NCI-H82 treated with DMSO at 0.1 percent for 48 hours (cell line): ENCODE data around the gene PLCB3.

ENCODE experiments used
- DNase-seq: peaks from one replicate; lab custom pipeline; 2025; ENCODE audit not compliant: unreplicated experiment; lab: John Stamatoyannopoulos, UW

Gene PLCB3

DNA sequence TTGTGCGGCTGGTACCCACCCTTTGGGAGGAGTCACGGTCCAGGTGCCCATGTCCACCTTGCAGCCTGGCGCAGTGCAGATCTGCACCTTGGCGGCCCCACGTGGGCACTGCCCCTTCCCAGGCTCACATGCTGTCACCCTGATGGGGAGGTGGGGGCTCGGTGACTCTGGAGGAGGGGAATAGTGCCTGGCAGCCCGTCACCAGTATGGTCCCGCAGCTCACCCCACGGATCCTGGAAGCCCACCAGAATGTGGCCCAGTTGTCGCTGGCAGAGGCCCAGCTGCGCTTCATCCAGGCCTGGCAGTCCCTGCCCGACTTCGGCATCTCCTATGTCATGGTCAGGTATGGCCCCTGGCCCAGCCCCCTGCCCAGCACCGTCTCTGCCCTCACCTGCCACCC is 30.5 kb upstream of the PLCB3 start:
- no peak for DNase-seq

DNA sequence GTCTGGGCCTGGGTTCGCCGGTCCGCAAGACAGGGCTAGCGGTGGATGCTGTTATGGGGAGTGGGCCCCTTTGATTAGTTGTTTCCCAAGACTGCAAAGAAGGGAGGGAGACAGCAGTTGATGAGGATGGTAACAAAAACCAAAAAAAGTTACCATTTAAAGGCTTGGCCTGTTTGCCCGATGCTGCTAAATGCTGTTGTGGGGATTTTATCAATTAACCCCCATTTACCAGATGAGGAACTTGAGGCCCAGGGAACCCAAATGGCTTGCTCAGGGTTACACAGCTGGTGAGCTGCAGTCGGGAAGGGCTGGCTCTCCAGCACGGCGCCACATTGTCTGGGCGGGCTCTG is 28.7 kb upstream of the PLCB3 start:
- DNase-seq, result no peak

DNA sequence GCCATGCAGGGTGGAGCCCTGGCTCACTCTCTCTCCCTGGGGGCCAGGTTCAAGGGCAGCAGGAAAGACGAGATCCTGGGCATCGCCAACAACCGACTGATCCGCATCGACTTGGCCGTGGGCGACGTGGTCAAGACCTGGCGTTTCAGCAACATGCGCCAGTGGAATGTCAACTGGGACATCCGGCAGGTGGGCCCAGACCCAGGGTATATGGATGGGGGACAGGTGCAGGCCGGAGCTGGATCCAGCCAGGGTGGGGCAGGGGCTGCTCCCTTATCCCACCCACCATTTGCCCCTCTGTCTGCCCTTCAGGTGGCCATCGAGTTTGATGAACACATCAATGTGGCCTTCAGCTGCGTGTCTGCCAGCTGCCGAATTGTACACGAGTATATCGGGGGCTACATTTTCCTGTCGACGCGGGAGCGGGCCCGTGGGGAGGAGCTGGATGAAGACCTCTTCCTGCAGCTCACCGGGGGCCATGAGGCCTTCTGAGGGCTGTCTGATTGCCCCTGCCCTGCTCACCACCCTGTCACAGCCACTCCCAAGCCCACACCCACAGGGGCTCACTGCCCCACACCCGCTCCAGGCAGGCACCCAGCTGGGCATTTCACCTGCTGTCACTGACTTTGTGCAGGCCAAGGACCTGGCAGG is 28.2 kb upstream of the PLCB3 start:
- DNase-seq, result no peak

DNA sequence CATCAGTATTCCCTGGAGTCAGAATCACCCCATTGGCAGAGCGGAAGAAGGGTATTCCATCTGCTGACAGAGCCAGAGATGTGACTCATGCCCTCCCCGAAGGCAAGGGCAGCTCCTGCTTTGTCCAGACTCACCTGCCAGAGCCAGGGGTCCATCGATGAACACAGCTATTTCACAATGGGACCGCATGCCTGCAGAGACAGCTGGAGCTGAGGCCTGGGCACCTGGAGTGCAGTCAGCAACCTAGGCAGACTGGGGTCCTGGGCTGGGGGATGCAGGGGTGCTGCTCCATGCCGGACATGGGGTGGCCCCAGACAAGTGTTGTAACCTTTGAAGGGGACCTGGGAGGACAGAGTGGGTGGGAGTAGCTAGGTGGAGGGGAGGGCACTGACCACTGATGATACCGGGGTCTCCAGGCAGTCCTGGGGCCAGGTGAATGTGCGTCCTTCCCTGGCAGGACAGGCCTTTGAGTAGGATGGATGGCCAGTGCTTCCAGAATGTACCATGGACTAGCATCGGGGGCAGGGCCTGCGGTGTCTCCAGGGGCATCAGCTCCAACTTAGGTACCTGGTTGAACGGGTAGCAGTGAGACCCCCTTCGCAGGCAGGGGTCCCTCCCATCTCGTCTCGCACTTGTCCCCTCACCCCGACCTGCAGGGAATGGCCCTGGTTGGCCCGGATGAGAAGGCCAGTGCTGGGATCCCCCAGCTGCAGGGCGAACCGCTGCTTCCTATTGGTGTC is 27.0 kb upstream of the PLCB3 start:
- DNase-seq, result no peak

DNA sequence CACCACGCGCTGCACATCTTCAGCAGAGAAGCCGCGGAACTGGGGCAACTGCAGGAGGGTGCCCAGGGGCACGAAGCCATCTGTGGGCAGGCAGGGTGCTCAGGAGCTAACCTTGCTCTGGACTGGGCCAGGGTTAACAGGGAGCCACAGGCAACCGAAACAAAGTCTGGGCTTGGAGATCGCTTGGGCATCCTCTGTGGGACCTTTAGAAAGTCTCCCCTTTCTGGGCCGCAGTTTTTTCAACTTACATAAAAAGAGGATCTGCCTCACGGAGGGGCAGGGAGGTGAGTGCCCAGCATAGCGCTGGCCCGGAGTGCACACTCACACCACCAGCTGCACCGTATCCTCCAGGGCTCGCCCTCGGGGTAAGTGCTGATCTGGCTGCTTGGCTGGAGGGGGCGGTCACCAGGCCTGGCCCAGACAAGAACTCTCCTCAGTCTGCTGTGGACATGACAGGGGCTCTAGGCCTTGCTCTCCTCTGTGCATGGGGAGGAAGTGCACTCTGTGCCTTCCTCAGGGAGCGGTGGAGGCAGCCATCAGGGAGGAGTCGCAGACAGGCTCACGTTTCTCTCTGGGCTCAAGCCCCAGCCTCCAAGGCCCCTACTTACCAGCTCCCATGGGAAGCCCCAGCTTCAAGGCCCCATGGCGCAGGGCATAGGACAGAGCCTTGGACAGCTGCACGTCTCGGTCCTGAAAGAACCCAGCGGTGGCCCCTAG is 26.3 kb upstream of the PLCB3 start:
- DNase-seq, result no peak

DNA sequence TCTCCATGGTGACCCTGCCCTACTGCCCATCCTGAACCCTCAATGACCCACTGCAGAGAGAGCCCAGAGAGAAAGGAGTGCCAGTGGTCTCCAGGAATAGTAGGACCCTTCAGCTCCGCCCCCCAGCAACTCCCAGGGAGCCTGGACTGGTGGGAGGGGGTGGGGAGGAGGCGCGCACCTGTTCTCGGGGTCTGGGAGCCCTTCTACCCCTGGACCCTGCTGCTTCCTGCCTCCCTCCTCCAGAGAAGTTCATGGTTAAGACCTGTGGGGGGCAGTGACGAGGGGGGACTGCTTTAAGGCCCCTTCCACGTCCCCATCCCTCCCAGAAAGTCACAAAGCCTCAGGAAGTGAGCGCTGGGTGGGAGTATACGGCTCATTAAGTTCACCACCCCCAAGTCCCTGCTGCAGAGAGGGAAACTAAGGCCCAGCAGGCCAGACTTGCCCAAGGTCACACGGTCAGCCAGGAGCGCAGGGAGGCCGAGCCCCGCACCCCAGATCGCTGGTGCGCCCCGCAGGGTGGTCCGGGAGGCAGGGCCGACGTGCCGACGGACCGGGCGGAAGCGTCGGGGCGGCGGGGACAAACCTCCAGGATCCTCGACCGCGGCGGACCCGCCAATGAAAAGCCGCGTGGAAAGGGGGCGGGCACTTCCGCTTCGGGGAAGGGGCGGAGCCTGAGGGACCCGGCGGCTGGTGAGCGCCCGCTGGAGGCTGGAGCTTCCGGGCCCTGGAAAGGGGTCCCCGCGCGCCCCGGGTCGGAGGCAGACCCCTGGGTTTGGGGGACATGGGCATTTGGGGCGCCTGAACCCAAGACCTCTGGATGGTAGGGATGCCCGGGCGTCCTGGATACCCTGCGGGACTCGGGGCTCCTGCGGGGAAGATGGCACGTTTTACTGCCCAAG is 25.5 kb upstream of the PLCB3 start, which contains the start of the genes NUDT22 and TRPT1:
TSS of gene NUDT22 (plus strand) at position 667 of the 899 bp plus-strand sequence. CDS start 379 bp downstream, outside the sequence.
TSS of gene TRPT1 (minus strand) at position 579 of the 899 bp plus-strand sequence. CDS start at position 253, 326 bp downstream.
- peak; percentile 32 for DNase-seq

DNA sequence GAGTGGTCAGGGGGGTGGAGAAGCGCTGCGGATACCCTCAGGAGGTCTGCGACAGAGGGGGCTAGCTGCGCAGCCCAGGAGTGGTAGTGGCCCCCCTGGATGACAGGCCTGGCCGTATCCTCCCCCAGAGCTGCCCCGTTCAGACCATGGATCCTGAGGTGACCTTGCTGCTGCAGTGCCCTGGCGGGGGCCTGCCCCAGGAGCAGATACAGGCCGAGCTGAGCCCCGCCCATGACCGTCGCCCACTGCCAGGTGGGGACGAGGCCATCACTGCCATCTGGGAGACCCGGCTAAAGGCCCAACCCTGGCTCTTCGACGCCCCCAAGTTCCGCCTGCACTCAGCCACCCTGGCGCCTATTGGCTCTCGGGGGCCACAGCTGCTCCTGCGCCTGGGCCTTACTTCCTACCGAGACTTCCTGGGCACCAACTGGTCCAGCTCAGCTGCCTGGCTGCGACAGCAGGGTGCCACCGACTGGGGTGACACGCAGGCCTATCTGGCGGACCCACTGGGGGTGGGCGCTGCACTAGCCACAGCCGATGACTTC is 24.8 kb upstream of the PLCB3 start:
- DNase-seq, result no peak

DNA sequence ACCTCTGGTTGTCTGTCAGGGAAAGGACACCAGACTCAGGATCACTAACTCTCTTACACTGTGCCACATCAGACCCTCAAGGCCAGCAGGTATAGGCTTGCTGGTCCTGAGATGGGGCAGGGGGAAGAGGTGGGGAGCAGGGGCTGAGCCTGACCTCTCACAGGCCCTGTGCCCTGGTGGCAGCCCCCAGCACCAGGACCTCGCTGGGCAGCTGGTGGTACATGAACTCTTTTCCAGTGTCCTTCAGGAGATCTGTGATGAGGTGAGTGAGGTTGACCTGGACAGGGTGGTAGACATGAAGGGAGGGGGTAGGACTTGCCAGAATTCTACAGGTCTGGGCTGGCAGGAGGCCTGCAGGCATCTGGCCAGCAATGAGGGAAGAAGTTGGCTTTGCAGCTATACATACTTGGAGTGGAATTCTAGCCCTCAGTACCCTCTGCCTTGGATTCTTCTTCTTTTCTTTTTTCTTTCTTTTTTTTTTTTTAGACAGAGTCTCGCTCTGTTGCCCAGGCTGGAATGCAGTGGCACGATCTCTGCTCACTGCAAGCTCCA is 23.8 kb upstream of the PLCB3 start:
- DNase-seq, result no peak

DNA sequence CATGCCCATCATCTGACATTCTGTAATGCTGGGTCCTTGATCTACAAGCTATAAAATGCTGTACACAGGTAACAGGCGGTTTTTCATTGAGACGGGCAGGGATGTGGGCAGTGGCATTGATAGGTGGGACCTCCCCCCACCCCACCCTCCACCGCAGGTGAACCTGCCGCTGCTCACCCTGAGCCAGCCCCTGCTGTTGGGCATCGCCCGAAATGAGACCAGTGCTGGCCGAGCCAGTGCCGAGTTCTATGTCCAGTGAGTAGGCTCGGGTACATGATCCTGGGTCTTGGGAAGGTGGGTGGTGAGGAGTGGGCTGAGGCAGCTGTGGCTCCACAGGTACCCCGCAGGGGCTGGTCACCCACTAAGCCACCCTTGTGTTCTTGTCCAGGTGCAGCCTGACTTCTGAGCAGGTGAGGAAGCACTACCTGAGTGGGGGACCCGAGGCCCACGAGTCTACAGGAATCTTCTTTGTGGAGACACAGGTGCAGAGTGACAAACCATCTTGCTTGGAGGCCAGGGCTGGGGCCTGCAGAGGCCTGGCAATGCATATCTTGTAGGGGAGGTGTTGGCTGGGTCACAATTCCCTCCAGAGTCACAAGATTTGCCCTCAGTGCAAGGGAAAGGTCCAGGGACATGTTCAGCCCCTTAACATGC is 22.1 kb upstream of the PLCB3 start:
- no peak for DNase-seq

DNA sequence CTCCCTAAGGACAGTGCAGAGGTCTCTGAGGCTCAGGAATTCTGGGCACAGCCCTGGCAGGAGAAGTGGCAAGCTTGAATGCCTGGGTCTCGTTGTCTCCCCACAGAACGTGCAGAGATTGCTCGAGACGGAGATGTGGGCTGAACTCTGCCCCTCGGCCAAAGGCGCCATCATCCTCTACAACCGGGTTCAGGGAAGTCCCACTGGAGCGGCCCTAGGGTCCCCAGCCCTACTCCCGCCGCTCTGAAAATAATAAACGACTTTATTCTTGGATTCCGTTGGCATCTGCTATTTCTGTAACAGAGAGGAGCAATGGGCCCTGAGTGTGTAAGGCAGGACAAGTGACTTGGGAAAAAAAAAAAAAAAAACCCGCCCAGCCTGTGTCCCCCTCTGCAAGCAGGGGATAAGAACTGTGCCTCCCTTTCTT is 21.6 kb upstream of the PLCB3 start:
- DNase-seq, result no peak

DNA sequence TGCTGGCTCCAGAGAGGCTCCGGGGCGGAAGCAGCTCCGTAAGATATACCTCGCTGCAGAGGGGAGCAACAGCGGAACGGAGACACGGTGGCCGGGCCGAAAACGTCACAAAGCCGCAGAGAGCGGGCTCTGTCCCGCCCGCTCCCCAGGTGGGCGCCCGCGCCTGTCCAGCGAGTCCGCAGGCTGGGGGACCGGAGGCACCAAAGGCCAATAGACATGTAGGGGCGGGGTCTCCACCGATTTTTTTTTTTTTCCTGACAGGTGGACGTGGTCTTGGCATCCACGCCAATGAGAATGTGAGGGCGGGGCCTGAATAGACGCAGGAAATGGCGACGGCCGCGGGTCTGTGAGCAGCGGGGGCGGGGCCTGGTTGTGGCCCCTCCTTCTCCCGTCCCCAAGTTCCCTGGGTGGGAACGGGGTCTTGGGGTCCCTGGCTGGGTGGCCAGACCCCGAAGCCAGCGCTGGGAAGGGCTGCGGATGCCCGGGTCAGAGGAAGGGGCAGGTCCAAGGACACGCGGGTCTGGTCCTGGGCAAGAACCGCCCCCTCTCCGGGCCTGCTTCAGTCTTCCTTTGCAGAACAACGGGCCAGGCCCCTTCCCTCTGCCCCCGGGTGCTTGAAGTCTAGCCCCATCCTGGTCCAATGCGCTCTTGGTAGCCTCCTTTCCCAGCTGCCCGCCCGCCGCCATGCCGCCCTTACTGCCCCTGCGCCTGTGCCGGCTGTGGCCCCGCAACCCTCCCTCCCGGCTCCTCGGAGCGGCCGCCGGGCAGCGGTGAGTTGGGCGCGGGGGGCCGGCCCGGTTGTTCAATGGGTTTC is 21.0 kb upstream of the PLCB3 start, which contains the start of gene DNAJC4:
TSS of gene DNAJC4 (plus strand) at position 378 of the 814 bp plus-strand sequence. CDS start at position 685, 307 bp downstream.
- peak; percentile 76 for DNase-seq

DNA sequence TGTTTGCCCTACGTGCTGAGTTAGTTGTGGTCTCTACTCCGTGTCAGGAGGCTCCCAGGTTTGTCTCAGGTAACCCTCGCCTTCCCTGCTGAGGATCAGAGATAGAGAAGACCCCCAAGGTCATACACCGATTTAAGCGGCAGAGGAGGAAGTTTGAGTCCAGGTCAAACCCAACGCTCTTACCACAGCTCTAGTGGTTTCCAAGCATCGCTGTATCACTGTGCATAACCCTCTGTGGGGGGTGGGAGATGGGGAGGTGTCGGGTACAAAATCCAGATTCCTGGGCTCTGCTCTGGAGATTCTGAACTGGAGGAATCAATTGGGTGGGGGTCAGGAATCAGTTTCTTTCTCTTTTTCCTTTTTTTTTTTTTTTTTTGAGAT is 20.4 kb upstream of the PLCB3 start:
- DNase-seq, result no peak

DNA sequence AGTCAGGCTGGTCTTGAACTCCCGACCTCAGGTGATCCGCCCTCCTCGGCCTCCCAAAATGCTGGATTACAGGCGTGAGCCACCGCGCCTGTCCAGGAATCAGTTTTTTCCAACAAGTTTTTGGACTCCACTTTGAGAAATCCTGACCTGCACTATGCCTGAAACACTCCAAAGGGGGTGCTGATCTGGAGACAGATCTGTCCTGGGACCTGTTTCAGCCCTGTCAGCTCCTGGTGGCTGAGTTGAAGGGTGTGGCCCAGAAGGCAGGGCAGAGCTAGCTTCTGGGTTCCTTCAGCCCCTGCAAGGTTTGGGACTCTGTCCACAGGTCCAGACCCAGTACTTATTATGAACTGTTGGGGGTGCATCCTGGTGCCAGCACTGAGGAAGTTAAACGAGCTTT is 19.8 kb upstream of the PLCB3 start:
- DNase-seq, result no peak

DNA sequence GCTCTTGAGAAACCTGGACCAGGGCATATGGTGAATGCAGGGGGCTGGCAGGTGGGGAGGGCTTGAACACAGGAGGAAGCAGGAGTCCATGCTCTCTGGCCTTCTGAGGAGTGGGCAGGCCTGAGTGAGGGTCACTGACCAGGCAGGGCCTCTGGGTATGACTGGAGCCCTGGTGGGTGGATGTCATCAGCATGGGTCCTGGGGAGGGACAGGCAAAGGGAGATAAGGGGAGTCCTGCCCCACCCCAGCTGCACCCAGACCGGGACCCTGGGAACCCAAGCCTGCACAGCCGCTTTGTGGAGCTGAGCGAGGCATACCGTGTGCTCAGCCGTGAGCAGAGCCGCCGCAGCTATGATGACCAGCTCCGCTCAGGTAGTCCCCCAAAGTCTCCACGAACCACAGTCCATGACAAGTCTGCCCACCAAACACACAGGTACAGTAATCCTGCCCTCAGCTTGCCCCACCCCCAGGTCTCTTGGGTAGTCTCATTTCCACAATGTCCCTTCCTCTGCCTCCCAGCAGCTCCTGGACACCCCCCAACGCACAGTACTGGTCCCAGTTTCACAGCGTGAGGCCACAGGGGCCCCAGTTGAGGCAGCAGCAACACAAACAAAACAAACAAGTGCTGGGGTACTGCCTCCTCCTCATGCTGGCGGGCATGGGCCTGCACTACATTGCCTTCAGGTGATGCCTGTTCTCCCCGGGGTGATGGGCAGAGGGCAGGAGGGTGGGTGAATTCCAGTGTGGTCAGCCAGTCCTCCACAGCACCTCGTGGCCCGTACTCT is 19.0 kb upstream of the PLCB3 start:
- no peak for DNase-seq

DNA sequence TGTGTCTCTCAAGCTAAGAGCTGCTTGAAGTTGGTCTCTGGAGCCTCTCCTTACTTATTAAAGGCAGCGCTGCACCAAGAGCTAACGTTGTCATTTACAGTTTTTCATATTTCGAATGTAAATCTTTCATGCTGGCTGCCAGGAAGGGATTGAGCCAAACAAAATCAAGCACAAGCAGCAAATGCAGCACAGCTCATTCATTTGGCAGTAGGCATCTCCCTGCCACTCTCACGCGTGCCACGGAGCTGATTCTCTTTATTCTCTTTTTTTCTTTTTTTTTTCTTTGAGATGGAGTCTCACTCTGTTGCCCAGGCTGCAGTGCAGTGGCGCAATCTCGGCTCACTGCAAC is 18.4 kb upstream of the PLCB3 start:
- DNase-seq, result no peak

DNA sequence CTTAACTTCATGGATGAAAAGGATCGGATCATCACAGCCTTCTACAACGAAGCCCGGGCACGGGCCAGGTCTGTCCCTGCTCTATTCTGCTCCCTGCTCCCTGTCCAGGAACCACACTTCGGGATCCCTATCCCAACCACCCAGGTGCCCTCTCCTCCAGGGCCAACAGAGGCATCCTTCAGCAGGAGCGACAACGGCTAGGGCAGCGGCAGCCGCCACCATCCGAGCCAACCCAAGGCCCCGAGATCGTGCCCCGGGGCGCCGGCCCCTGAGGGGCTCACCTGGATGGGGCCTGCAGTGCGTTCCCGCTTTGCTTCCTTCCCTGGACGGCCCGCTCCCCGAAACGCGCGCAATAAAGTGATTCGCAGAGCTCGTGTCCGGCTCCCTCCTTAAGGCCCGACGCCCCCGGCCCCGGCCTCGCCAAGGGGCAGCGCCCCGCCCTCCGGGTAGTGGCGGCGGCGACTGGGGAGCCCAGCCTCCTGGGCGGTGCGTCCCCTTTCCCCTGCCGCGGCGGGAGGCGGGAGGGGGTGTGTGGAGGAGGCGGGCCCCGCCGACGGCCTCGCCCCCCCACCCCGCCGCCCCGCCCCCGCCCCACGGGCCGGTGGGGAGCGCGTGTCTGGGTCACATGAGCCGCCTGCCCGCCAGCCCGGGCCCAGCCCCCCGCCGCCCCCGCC is 17.3 kb upstream of the PLCB3 start, which contains the start of gene VEGFB:
TSS of gene VEGFB (plus strand) at position 672 of the 674 bp plus-strand sequence. CDS start 250 bp downstream, outside the sequence.
- peak; percentile 9 for DNase-seq

DNA sequence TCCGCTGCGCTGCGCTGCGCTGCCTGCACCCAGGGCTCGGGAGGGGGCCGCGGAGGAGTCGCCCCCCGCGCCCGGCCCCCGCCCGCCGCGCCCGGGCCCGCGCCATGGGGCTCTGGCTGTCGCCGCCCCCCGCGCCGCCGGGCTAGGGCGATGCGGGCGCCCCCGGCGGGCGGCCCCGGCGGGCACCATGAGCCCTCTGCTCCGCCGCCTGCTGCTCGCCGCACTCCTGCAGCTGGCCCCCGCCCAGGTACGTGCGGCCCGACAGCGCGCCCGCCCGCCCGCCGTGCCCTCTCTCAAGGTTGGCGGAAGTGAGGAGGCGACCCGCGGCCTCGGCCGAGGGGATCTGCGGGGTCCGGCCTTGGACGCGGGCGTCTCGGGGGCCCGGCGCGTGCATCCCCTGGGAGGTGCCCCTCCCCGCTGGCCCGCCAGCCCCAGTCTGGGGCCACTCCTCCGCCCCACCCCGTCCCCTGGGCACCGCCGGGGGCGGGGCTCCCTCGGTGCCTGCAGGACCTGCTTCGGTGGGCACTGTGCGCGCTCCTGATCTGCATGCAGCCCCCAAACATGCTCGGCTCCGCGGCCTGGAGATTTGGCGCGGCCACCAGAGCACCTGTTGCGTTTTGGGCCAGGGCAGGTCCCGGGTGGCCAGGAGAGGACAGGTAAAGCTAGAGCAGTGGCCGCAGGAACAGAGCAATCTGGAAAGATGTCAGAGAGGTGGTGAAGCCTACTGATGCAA is 16.5 kb upstream of the PLCB3 start:
- no peak for DNase-seq
